Measurements from ENCODE around the gene PIPOX. TPM values are rescaled to one million over a fixed set of nuclear protein-coding genes. Genes with fewer than 3 reads are reported as not detected.

The PIPOX gene
- total and polyA plus RNA-seq, 9 of the 15 experiments (the other 6 are each of a cell fraction or from before 2014, with no cell fraction given) = 0.15 to 2.2 (median 0.58) TPM; not detected in 2

DNA sequence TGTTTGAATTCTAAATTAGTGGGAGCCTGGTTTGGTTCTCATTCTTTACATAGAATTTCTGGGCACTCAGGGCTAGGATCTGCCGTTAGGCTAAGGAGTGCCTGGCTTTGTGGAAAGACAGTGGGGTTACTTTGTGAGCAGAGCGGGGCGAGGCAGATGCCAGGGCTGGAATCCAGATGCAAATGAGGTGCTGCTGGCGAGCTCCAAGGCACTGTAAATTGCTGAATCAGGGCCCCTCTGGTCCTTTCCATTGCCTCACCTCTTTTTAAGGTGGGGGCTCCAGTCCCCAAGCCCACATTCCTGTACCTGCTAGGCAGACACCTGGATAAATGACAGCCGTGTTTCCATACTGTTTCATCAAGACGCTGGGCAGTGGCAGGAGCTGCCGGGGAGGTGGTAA lies 33.8 kb downstream of the PIPOX start:
- ATAC-seq (no peak), DNase-seq (ENCODE audit: extremely low read depth in 1 of 4, low spot score in 3 of 4) (no peak), FAIRE-seq (no peak)
- ChIA-PET POLR2A (interaction anchor here (0.5 to 1.4 kb wide), 3 partner anchors 19 to 76 kb away, joined by 3 to 5 read pairs (median 3); no protein-coding TSS in a partner anchor), CTCF (ENCODE audit: low intra/inter-chr PET ratio) (no interaction called here)
- intact Hi-C loops (cut with micrococcal nuclease) = no loop called here
- in situ Hi-C loops (cut with MboI) = no loop called here
- Histone ChIP-seq H3K4me1 (replicated peaks in 1 of 2; ENCODE audit: control insufficient read depth in 2 of 2, insufficient read depth in 2 of 2, low read length in 2 of 2) (0 out of 5 replicates have a peak, but pooled peaks cover 0 to 2% of the 10 kb centered on the region in 2 experiments), H3K9me3 (replicated peaks; ENCODE audit: control insufficient read depth, insufficient read depth, low read depth, low read length) (no peaks in the 10 kb centered on the region), H3K9ac (ENCODE audit: insufficient read depth in 1 of 2, low read depth in 2 of 2, low read length in 2 of 2) (no peak overlapping the region; a peak in 1 of 4 replicates), H3K27me3 (ENCODE audit: control insufficient read depth in 2 of 2, insufficient read depth in 2 of 2, low read length in 2 of 2) (no peaks in the 10 kb centered on the region), H3K4me2 (ENCODE audit: insufficient read depth, low read length) (no peak overlapping the region), H4K20me1 (replicated peaks; ENCODE audit: control insufficient read depth, insufficient read depth, low read length) (peaks cover 3% of the 10 kb centered on the region; the same call in 1 of the 2 replicates), H2AFZ (ENCODE audit: low read depth, low read length) (no peak overlapping the region), H3K27ac (ENCODE audit: extremely low read depth, low read depth, low read length) (no peak overlapping the region), H3K36me3 (ENCODE audit: control insufficient read depth, insufficient read depth, low read length) (peaks cover 30% of the 10 kb centered on the region; the same call in 2 of the 3 replicates), H3K4me3 (no peak overlapping the region), H3K79me2 (ENCODE audit: control insufficient read depth, insufficient read depth, low read length) (no peaks in the 10 kb centered on the region), H3K9me1 (ENCODE audit: control insufficient read depth, insufficient read depth, low read length) (no peaks in the 10 kb centered on the region)
- TF ChIP-seq ZNF165 (CRISPR knock-in tag; IDR thresholded peaks at IDR 0.05; ENCODE audit: borderline replicate concordance) (no peak), MAFF (IDR thresholded peaks at IDR 0.05; ENCODE audit: low read length) (0 out of 2 replicates have a peak, but pooled peaks have one; percentile 3), HLTF (IDR thresholded peaks at IDR 0.05) (no peak), ZNF316 (IDR thresholded peaks at IDR 0.05) (peak; percentile 21; the same call in 1 of the 2 replicates), C11orf30 (IDR thresholded peaks at IDR 0.05; ENCODE audit: low read depth) (peak; percentile 20; the same call in 1 of the 2 replicates)
- 92% methylated on average over 7 of the region's 7 CpGs for WGBS (ENCODE audit: insufficient coverage, low coverage, missing lambda C conversion rate)
- BruUV-seq (replicated peaks) = no TSS peak

- 75% methylated on average over 6 of the region's 7 CpGs for WGBS (ENCODE audit: insufficient coverage, low coverage, missing lambda C conversion rate)
- Histone ChIP-seq H3K4me3 (no peak overlapping the region), H4K20me1 (replicated peaks; ENCODE audit: control insufficient read depth, insufficient read depth, low read length) (peaks cover 3% of the 10 kb centered on the region; the same call in 1 of the 2 replicates), H3K4me2 (ENCODE audit: insufficient read depth, low read length) (no peak overlapping the region), H3K9me1 (ENCODE audit: control insufficient read depth, insufficient read depth, low read length) (no peaks in the 10 kb centered on the region), H3K4me1 (replicated peaks in 1 of 2; ENCODE audit: control insufficient read depth in 2 of 2, insufficient read depth in 2 of 2, low read length in 2 of 2) (0 out of 5 replicates have a peak, but pooled peaks cover 0 to 2% of the 10 kb centered on the region in 2 experiments), H3K27ac (ENCODE audit: extremely low read depth, low read depth, low read length) (no peak overlapping the region), H3K27me3 (ENCODE audit: control insufficient read depth in 2 of 2, insufficient read depth in 2 of 2, low read length in 2 of 2) (no peaks in the 10 kb centered on the region), H3K79me2 (ENCODE audit: control insufficient read depth, insufficient read depth, low read length) (no peaks in the 10 kb centered on the region), H3K9ac (ENCODE audit: insufficient read depth in 1 of 2, low read depth in 2 of 2, low read length in 2 of 2) (no peak overlapping the region), H3K36me3 (ENCODE audit: control insufficient read depth, insufficient read depth, low read length) (peaks cover 36% of the 10 kb centered on the region; the same call in 2 of the 3 replicates), H3K9me3 (replicated peaks; ENCODE audit: control insufficient read depth, insufficient read depth, low read depth, low read length) (no peaks in the 10 kb centered on the region), H2AFZ (ENCODE audit: low read depth, low read length) (no peak overlapping the region)
- DNase-seq (ENCODE audit: extremely low read depth in 1 of 4, low spot score in 3 of 4) (no peak), FAIRE-seq (no peak), ATAC-seq (no peak)
- ChIA-PET CTCF (ENCODE audit: low intra/inter-chr PET ratio) (no interaction called here), POLR2A (interaction anchor here (0.5 to 1.4 kb wide), 5 partner anchors 18 to 465 kb away, joined by 3 to 5 read pairs (median 3); no protein-coding TSS in a partner anchor)
- in situ Hi-C loops (cut with MboI) (no loop called here), intact Hi-C loops (cut with micrococcal nuclease) (no loop called here)
- BruUV-seq (replicated peaks) = no TSS peak
- peak; percentile 73; the same call in 1 of the 2 replicates for TF ChIP-seq SPI1 (IDR thresholded peaks at IDR 0.05; ENCODE audit: borderline replicate concordance, low read depth, low read length)
- TF ChIP-seq, protein P1, sequence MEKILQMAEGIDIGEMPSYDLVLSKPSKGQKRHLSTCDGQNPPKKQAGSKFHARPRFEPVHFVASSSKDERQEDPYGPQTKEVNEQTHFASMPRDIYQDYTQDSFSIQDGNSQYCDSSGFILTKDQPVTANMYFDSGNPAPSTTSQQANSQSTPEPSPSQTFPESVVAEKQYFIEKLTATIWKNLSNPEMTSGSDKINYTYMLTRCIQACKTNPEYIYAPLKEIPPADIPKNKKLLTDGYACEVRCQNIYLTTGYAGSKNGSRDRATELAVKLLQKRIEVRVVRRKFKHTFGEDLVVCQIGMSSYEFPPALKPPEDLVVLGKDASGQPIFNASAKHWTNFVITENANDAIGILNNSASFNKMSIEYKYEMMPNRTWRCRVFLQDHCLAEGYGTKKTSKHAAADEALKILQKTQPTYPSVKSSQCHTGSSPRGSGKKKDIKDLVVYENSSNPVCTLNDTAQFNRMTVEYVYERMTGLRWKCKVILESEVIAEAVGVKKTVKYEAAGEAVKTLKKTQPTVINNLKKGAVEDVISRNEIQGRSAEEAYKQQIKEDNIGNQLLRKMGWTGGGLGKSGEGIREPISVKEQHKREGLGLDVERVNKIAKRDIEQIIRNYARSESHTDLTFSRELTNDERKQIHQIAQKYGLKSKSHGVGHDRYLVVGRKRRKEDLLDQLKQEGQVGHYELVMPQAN (IDR thresholded peaks at IDR 0.05; ENCODE audit: borderline replicate concordance) = no peak
Measured at GRCh38 chr17:29077320-29077719, 34.4 kb downstream of the PIPOX start.

Data from K562 (cell line).